ENCODE results near the gene GGA1.

DNA sequence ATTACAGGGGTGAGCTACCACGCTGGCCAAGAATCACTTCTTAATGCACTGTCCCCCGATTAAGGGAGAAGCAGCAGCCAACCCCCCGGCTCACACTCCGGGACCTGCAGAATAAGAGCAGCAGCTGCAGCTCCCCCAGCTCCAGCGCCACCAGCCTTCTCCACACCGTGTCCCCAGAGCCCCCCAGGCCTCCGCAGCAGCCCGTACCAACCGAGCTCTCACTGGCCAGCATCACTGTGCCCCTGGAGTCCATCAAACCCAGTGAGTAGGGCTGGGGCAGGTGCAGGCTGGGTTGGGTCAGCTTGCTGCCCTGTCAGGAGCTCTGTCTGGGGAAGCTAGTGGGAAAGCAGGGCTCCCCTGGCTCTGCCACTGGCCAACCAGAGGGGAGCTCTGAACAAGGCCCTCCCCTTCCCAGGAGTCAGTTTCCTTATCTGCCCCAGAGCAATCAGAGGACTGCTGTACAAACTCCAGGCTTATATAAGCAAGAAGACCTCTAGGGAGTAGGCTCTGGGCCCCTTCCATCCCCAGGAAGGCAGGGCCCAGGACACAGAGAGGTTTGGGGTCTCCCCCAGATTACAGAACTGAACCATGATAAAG is 22.3 kb downstream of the GGA1 start:
- TF ChIP-seq CTCF (conservative IDR thresholded peaks at IDR 0.05) = no peak
- no peak for TF ChIP-seq EZH2 (IDR thresholded peaks at IDR 0.05; ENCODE audit: low read depth)

Measured in PC-9 (cell line).